ENCODE measurements around the gene GABARAP. TPM values are rescaled to one million over a fixed set of nuclear protein-coding genes. Genes with fewer than 3 reads are reported as not detected.

Gene GABARAP
- total RNA-seq, 4 donors from 2014 or later, result 112 to 840 (median 273) TPM

DNA sequence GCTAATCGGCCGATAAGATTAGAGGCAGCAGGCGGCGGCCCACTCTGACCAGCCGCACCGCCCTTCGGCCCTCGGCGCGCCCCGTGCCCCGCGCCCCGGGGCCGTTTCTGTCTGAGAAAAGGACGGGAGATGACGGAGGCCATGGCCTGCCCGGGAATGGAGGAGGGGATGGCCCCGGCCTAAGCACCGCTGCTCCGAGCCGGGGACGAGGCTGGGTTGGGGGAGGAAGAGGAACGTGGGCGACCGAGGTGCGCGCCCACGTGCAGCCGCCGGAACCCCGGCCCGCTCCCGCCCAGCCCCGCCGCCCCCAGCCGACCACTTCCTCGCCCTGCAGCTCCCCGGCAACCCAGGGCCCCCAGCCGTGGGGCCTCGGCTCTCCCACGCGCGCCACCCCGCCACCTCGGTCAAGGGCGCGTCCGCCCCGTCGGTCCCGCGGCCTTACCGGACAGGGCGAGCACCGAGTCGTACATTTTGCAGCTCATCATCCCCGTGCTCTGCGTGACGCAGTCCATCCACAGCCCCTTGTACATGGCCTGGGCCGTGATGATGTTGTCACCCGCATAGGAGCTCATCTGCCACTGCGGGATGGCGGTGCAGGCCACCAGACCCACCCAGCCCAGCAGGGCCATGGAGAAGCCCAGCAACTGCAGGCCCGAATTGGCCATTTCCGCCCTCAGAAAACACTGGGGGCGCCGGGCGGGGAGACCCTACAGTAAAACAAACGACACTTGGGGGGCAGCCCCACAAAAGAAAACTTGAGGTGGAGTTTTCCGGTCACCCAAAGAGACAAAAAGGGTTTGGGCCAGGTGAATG lies 19.3 kb upstream of the GABARAP start:
- Histone ChIP-seq H3K9me3 (no peaks in the 10 kb centered on the region), H3K4me1 (peaks cover 9 to 28% of the 10 kb centered on the region in 2 donors), H3K27ac (peak overlapping the region; percentile 74 to 93 (median 84)), H3K4me3 (replicated peaks in 1 of 3) (peak overlapping the region; percentile 68 to 92 (median 78)), H3K27me3 (no peaks in the 10 kb centered on the region), H3K36me3 (peaks cover 10 to 17% of the 10 kb centered on the region in 2 donors)
- TF ChIP-seq POLR2A (IDR thresholded peaks at IDR 0.05), result no peak
- TF ChIP-seq, protein P1, sequence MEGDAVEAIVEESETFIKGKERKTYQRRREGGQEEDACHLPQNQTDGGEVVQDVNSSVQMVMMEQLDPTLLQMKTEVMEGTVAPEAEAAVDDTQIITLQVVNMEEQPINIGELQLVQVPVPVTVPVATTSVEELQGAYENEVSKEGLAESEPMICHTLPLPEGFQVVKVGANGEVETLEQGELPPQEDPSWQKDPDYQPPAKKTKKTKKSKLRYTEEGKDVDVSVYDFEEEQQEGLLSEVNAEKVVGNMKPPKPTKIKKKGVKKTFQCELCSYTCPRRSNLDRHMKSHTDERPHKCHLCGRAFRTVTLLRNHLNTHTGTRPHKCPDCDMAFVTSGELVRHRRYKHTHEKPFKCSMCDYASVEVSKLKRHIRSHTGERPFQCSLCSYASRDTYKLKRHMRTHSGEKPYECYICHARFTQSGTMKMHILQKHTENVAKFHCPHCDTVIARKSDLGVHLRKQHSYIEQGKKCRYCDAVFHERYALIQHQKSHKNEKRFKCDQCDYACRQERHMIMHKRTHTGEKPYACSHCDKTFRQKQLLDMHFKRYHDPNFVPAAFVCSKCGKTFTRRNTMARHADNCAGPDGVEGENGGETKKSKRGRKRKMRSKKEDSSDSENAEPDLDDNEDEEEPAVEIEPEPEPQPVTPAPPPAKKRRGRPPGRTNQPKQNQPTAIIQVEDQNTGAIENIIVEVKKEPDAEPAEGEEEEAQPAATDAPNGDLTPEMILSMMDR (IDR thresholded peaks at IDR 0.05), result no peak
- intact Hi-C loops (cut with DNase I), result no loop called here
- 7 to 15% methylated on average over 10 to 20 of the region's 71 CpGs for WGBS, 2 donors
- peak; percentile 21 to 24 for DNase-seq

DNA sequence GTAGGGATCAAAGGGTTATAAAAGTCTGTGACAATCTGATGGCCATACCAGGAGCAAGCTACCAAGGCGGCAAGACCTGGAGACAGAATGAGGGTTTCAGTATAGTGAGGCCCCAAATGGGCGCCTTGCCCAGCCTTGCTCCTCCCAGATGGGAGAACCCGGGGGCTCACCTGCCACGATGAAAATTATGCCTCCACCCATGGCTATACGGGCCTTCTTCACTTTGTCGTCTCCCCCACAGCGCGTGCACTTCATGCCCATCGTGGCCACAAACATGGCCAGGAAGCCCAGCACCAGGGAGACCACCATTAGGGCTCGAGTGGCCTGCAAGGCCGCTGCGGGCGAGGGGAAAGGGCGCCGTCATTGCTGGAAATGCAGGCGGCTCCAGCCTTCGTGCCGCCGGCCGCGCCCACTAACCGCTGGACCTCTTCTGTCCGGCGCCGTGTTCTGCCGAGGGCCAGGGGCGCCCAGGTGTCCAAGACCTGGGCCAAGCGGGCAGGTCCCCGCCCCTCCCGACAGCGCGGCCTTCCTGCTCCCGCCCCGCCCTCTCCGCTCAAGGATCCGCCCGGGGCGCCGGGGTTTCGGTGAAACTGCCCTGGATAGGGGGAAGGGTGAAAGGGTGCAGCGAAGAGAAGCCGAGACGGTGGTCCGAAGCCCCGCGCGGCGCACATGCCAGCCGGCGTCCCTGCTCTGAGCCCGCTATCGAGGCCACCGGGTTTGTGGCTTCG lies 18.6 kb upstream of the GABARAP start:
- TF ChIP-seq, protein P1 (IDR thresholded peaks at IDR 0.05), result no peak
- TF ChIP-seq POLR2A (IDR thresholded peaks at IDR 0.05), result peak; percentile 12 to 76
- Histone ChIP-seq H3K4me3 (replicated peaks in 1 of 3) (peak overlapping the region; percentile 68 to 92 (median 78)), H3K27me3 (no peaks in the 10 kb centered on the region), H3K4me1 (peaks cover 9 to 28% of the 10 kb centered on the region in 2 donors), H3K9me3 (no peaks in the 10 kb centered on the region), H3K36me3 (peaks cover 15 to 22% of the 10 kb centered on the region in 2 donors), H3K27ac (peak overlapping the region; percentile 74 to 93 (median 84))
- peak; percentile 90 to 92 for DNase-seq
- 10 to 33% methylated on average over 4 to 30 of the region's 54 CpGs for WGBS, 2 donors
- intact Hi-C loops (cut with DNase I), result no loop called here

DNA sequence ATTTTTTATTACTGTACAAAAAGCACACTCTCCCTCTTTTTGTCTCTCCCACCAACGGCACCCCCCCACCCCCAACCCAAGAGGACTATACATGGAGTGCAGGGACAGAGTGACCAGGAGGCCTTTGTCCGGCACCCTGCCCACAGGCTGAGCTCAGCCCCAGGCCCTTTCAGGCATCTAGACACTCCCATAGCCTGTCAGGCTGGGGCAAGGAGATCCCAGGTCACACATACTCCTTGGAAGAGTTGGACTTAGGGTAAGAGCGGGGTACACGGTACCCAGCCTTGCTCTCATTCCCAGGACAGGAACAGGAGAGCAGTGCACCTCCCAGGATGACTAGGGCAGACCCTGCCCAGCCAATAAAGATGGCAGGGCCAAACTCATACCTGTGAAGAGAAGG lies 17.9 kb upstream of the GABARAP start:
- intact Hi-C loops (cut with DNase I), result no loop called here

DNA sequence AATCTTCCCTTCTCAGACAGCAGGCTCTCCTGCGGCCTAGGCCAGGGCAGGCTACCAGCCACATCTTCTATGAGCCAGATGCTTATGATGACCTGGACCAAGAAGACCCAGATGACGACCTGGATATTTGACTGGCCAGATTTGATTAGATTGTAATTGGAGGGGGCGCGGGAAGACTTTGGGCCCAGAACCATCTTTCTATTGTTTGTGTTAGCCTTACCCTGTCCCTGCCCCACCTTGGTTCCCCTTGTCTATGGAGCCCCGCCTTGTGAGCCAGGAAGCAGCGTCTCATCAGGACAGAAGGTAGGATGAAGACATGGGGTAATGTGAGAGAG lies 17.3 kb upstream of the GABARAP start:
- peaks cover 9 to 28% of the 10 kb centered on the region in 2 donors for H3K4me1 ChIP-seq
- no peak overlapping the region for H3K27ac ChIP-seq
- no peak overlapping the region for H3K4me3 ChIP-seq (replicated peaks in 1 of 3)
- WGBS, 2 donors, result 97 to 98% methylated on average over 6 of the region's 6 CpGs
- no peaks in the 10 kb centered on the region for H3K9me3 ChIP-seq
- DNase-seq, result no peak
- no peaks in the 10 kb centered on the region for H3K27me3 ChIP-seq
- peaks cover 21 to 28% of the 10 kb centered on the region in 2 donors for H3K36me3 ChIP-seq
- TF ChIP-seq, protein P1 (IDR thresholded peaks at IDR 0.05), result no peak
- TF ChIP-seq POLR2A (IDR thresholded peaks at IDR 0.05), result no peak
- intact Hi-C loops (cut with DNase I), result no loop called here

More for the DNA sequence above, 17.9 kb upstream of the GABARAP start:
- peaks cover 9 to 28% of the 10 kb centered on the region in 2 donors for H3K4me1 ChIP-seq
- no peaks in the 10 kb centered on the region for H3K27me3 ChIP-seq
- H3K36me3 ChIP-seq, result peaks cover 21 to 22% of the 10 kb centered on the region in 2 donors
- no peaks in the 10 kb centered on the region for H3K9me3 ChIP-seq
- peak overlapping the region in 1 of 3 donors; percentile 68 for H3K4me3 ChIP-seq (replicated peaks in 1 of 3)
- no peak for TF ChIP-seq POLR2A (IDR thresholded peaks at IDR 0.05)
- TF ChIP-seq, protein P1 (IDR thresholded peaks at IDR 0.05), result no peak
- 72 to 88% methylated on average over 4 of the region's 4 CpGs for WGBS, 2 donors
- DNase-seq, result no peak
- peak overlapping the region in 2 of 3 donors; percentile 74 to 93 for H3K27ac ChIP-seq

All from thyroid gland (tissue), 4 donors.